IPS DF 6.9 (cell line): ENCODE data around the gene CHST11.
"Not testable (repeated sequence)": the region's sequence is repeated elsewhere in the genome, so short reads cannot be mapped to it uniquely, and the experiment has no call there.

ENCODE experiments used
- DNase-seq: peaks from one replicate; pipeline ENCODE4 v3.0.0-alpha.2; 2013; ENCODE audit warnings: low read depth, low spot score
- H3K27ac ChIP-seq: one replicate; pipeline ENCODE4 v1.5.1; 2013; ENCODE audit warnings: low read length, control low read depth
- H3K27me3 ChIP-seq: 2 replicates; pipeline ENCODE4 v1.6.1; 2013; ENCODE audit warnings: mild to moderate bottlenecking, low read length; ENCODE audit not compliant: control insufficient read depth, insufficient read depth
- H3K36me3 ChIP-seq: 2 replicates; pipeline ENCODE4 v1.6.1; 2013; ENCODE audit warnings: low read length; ENCODE audit not compliant: control insufficient read depth, insufficient read depth
- H3K4me1 ChIP-seq: 2 replicates; pipeline ENCODE4 v1.6.1; 2013; ENCODE audit warnings: low read length; ENCODE audit not compliant: control insufficient read depth, insufficient read depth
- H3K4me3 ChIP-seq: 2 replicates; pipeline ENCODE4 v1.5.1; 2013; ENCODE audit warnings: mild to moderate bottlenecking, low read length
- H3K9me3 ChIP-seq: 2 replicates; pipeline ENCODE4 v1.6.1; 2013; ENCODE audit warnings: low read length, inconsistent platforms; ENCODE audit not compliant: control insufficient read depth, insufficient read depth
- WGBS: extraction: QIAGEN DNeasy Blood & Tissue Kit; methylation state at CpG from one replicate; pipeline ENCODE4 v1.1.7; 2013; ENCODE audit warnings: mixed read lengths, missing lambda C conversion rate; ENCODE audit not compliant: insufficient read length, insufficient coverage; 5-methylcytosine and 5-hydroxymethylcytosine counted together

Gene CHST11

DNA sequence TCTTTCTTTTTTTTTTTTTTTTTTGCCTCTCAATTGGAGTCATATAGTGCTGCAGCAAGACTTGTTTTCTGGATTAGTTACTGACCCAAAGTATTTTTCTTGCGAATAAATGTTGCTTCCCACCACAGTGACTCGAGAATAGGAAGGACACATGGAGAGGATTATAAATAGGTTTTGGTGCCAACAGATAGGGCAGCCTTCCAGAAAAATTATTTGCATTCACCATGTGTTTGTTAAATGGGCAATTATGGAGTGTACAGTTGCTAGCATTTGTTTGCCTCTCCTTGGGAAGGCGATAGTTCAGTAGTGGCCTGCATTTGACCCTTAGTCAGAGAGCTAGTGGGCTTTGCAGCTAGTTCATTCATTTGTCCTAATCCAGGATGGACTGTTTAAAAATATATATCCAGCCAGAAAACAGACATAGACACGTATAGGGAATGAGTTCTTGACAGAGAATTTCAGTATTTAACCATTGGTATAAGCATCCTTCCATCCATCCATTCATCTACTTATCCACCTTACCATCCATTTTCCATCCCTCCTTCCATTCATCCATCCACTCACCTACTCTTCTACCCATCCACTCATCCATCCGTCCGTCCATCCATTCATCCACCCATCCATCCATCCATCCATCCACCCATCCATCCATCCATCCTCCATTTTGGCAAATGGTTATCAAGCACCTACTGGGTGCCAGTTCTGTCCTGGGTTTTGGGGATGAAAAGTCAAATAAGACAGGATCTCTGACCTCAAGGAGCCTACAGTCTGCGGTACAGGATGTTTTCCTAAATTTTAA is 67.5 kb downstream of the CHST11 start:
- Histone ChIP-seq H3K4me1 (peaks cover 5% of the 10 kb centered on the region), H3K36me3 (no peaks in the 10 kb centered on the region), H3K27ac (no peak overlapping the region), H3K9me3 (no peaks in the 10 kb centered on the region), H3K27me3 (no peaks in the 10 kb centered on the region; the same call in 1 of the 2 replicates), H3K4me3 (no peak overlapping the region)
- DNase-seq = no peak
- WGBS = 100% methylated on average over 2 of the region's 7 CpGs

DNA sequence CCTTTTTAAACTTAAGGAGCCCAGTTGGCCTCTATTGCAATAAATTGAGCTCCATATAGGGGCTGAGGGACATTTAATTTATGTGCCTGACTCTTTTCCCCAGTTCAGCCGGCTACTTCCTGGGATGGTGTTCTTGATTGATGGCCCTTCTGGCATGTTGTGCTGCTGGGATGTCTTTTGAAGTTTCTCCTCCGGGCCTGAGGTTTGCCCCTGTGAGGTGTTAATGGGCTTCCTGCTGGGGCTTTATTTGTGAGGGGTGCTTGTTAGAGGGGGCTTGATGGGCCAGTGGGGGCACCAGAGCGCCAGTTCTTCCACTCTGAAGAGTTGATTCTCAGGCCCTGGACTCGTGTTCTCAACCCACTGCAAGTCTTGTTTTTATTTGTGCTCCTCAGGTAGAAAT is 69.6 kb downstream of the CHST11 start:
- Histone ChIP-seq H3K4me3 (no peak overlapping the region), H3K4me1 (peaks cover 5% of the 10 kb centered on the region)
- WGBS = no CpG with 5 or more reads among the region's 4 CpGs

GRCh38 chr12:104526751-104527150 is 70.0 kb downstream of the CHST11 start:
- Histone ChIP-seq H3K27me3 (no peaks in the 10 kb centered on the region; the same call in 1 of the 2 replicates), H3K36me3 (no peaks in the 10 kb centered on the region), H3K27ac (no peak overlapping the region), H3K4me1 (peaks cover 5% of the 10 kb centered on the region), H3K9me3 (no peaks in the 10 kb centered on the region), H3K4me3 (no peak overlapping the region)
- no CpG with 5 or more reads among the region's 6 CpGs for WGBS
- DNase-seq = no peak

More for the DNA sequence above, 69.6 kb downstream of the CHST11 start:
- H3K27me3 ChIP-seq = no peaks in the 10 kb centered on the region; the same call in 1 of the 2 replicates
- no peak for DNase-seq
- no peak overlapping the region for H3K27ac ChIP-seq
- H3K9me3 ChIP-seq = no peaks in the 10 kb centered on the region
- no peaks in the 10 kb centered on the region for H3K36me3 ChIP-seq

DNA sequence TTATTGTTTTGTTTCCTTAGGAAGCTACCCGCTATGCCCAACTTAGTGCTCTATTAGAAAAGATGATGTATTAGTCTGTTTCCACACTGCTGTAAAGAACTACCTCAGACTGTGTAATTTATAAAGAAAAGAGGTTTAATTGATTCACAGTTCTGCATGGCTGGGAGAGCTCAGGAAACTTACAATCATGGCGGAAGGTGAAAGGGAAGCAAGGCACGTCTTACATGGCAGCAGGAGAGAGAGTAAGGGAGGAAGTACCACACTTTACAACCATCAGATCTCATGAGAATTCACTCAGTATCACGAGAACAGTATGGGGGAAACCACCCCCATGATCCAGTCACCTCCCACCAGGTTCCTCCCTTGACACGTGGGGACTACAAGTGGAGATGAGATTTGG is 70.9 kb downstream of the CHST11 start:
- not testable (repeated sequence) for H3K36me3 ChIP-seq, H3K27ac ChIP-seq, H3K27me3 ChIP-seq, H3K9me3 ChIP-seq, H3K4me3 ChIP-seq, DNase-seq, H3K4me1 ChIP-seq
- no CpG with 5 or more reads among the region's 5 CpGs for WGBS

DNA sequence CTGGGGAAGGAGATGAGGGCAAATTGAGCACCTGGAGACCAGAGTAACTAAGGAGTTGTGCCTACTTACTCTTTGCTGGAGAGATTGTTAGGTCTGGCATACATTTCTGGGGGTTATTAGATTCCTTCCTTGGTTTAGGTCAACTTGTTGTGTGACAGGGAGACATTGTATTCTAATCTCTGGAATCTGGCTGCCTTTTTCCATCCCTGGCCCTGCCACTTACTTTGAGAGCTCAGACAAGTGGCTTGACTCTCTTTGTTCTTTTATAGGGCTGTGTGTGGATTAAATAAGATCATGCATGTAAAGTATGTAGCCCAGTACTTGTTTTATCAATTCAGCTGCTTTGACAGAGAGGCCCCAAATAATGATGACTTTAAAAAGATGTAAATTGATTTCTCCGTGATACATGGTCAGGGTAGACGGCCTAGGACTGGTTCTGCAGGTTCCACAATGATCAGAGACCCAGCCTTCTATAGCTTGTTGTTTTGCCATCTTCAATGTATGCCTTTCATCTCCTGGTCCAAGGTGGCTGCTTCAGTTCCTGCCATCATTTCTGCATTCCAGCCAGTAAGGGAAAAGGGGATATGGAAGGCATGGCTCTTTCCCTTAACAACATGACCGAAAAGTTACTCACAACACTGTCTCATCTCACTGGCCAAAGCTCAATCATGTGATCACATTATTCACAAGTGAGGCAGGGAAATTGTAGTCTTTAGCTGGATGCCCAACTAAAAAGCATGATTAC is 72.6 kb downstream of the CHST11 start:
- H3K27me3 ChIP-seq = no peaks in the 10 kb centered on the region; the same call in 1 of the 2 replicates
- no peak for DNase-seq
- H3K4me1 ChIP-seq = peaks cover 5% of the 10 kb centered on the region
- no CpG with 5 or more reads among the region's 3 CpGs for WGBS
- no peaks in the 10 kb centered on the region for H3K9me3 ChIP-seq
- H3K27ac ChIP-seq = no peak overlapping the region
- no peak overlapping the region for H3K4me3 ChIP-seq
- no peaks in the 10 kb centered on the region for H3K36me3 ChIP-seq

- no peak overlapping the region for H3K4me3 ChIP-seq
- H3K4me1 ChIP-seq = peaks cover 2% of the 10 kb centered on the region; the same call in 1 of the 2 replicates
- H3K9me3 ChIP-seq = no peaks in the 10 kb centered on the region
- no peak for DNase-seq
- H3K36me3 ChIP-seq = no peaks in the 10 kb centered on the region
- no peak overlapping the region for H3K27ac ChIP-seq
- no CpG with 5 or more reads among the region's 2 CpGs for WGBS
- no peaks in the 10 kb centered on the region for H3K27me3 ChIP-seq
Observed at GRCh38 chr12:104532636-104533035, 75.9 kb downstream of the CHST11 start.

GRCh38 chr12:104533134-104533533 is 76.4 kb downstream of the CHST11 start:
- Histone ChIP-seq H3K4me1 (peaks cover 2% of the 10 kb centered on the region; the same call in 1 of the 2 replicates), H3K27ac (no peak overlapping the region), H3K36me3 (no peaks in the 10 kb centered on the region), H3K27me3 (no peaks in the 10 kb centered on the region), H3K4me3 (no peak overlapping the region), H3K9me3 (no peaks in the 10 kb centered on the region)
- DNase-seq = no peak
- no CpG with 5 or more reads among the region's 2 CpGs for WGBS

GRCh38 chr12:104534162-104534856 is 77.6 kb downstream of the CHST11 start:
- H3K27me3 ChIP-seq = no peaks in the 10 kb centered on the region
- H3K36me3 ChIP-seq = no peaks in the 10 kb centered on the region
- H3K27ac ChIP-seq = no peak overlapping the region
- WGBS = 100% methylated on average over 1 of the region's 10 CpGs
- H3K4me3 ChIP-seq = no peak overlapping the region
- no peaks in the 10 kb centered on the region for H3K9me3 ChIP-seq
- H3K4me1 ChIP-seq = peaks cover 2% of the 10 kb centered on the region; the same call in 1 of the 2 replicates
- no peak for DNase-seq

GRCh38 chr12:104534857-104535248 is 78.1 kb downstream of the CHST11 start:
- Histone ChIP-seq H3K4me3 (no peak overlapping the region), H3K27me3 (no peaks in the 10 kb centered on the region), H3K27ac (no peak overlapping the region), H3K9me3 (no peaks in the 10 kb centered on the region), H3K4me1 (peaks cover 2% of the 10 kb centered on the region; the same call in 1 of the 2 replicates), H3K36me3 (no peaks in the 10 kb centered on the region)
- no CpG with 5 or more reads among the region's 3 CpGs for WGBS
- no peak for DNase-seq

GRCh38 chr12:104535369-104535768 is 78.6 kb downstream of the CHST11 start:
- WGBS = no CpG with 5 or more reads among the region's 3 CpGs
- peaks cover 2% of the 10 kb centered on the region; the same call in 1 of the 2 replicates for H3K4me1 ChIP-seq
- H3K27me3 ChIP-seq = no peaks in the 10 kb centered on the region
- no peak for DNase-seq
- no peaks in the 10 kb centered on the region for H3K36me3 ChIP-seq
- no peaks in the 10 kb centered on the region for H3K9me3 ChIP-seq
- no peak overlapping the region for H3K4me3 ChIP-seq
- H3K27ac ChIP-seq = no peak overlapping the region
